ENCODE data around the gene RGS12.

The RGS12 gene

GRCh38 chr4:3337357-3337732 lies 44.5 kb downstream of the RGS12 start:
- no peak overlapping the region for H3K9ac ChIP-seq (ENCODE audit: low read length)
- H2AK5ac ChIP-seq (ENCODE audit: low read length) = no peak overlapping the region
- no peak overlapping the region for H2BK120ac ChIP-seq (ENCODE audit: insufficient read depth, low read length, poor library complexity)
- H3K79me2 ChIP-seq (ENCODE audit: control insufficient read depth, insufficient read depth, low read length, poor library complexity) = no peaks in the 10 kb centered on the region
- H4K12ac ChIP-seq (ENCODE audit: low read depth, low read length) = no peak overlapping the region
- H3K27ac ChIP-seq (ENCODE audit: low read depth, low read length) = no peak overlapping the region
- no peaks in the 10 kb centered on the region for H3K36me3 ChIP-seq (ENCODE audit: control insufficient read depth in 1 of 2, insufficient read depth in 2 of 2, low read length in 2 of 2)
- no peak overlapping the region for H2AFZ ChIP-seq (ENCODE audit: insufficient read depth, low read length, poor library complexity)
- no peak overlapping the region for H2BK5ac ChIP-seq (ENCODE audit: low read depth, low read length, poor library complexity)
- no peaks in the 10 kb centered on the region for H3K9me3 ChIP-seq (ENCODE audit: insufficient read depth, low read depth, low read length)
- H3K4ac ChIP-seq (ENCODE audit: low read depth, low read length) = no peak overlapping the region
- no peak overlapping the region for H2BK12ac ChIP-seq (ENCODE audit: low read length)
- no peaks in the 10 kb centered on the region for H3K79me1 ChIP-seq (ENCODE audit: low read length)
- H3K18ac ChIP-seq (ENCODE audit: low read length) = no peak overlapping the region
- H3K23ac ChIP-seq (ENCODE audit: low read length) = no peak overlapping the region
- H3K27me3 ChIP-seq (ENCODE audit: insufficient read depth, low read length) = no peaks in the 10 kb centered on the region
- no peak overlapping the region for H4K8ac ChIP-seq (ENCODE audit: low read depth, low read length)
- no peak overlapping the region for H3K14ac ChIP-seq (ENCODE audit: low read length)
- H3K4me1 ChIP-seq (ENCODE audit: control insufficient read depth in 1 of 2, insufficient read depth in 2 of 2, low read length in 2 of 2) = no peaks in the 10 kb centered on the region
- no peak overlapping the region for H3K4me2 ChIP-seq (ENCODE audit: low read length)
- no peak overlapping the region for H4K91ac ChIP-seq (ENCODE audit: low read depth, low read length)
- no peak for DNase-seq
- no peak overlapping the region for H3K4me3 ChIP-seq (ENCODE audit: low read depth, low read length)
- WGBS (ENCODE audit: extremely low coverage, insufficient coverage, insufficient read length) = 100% methylated on average over 1 of the region's 6 CpGs

- Histone ChIP-seq H3K23ac (ENCODE audit: low read length) (no peak overlapping the region), H3K9ac (ENCODE audit: low read length) (no peak overlapping the region), H2BK120ac (ENCODE audit: insufficient read depth, low read length, poor library complexity) (no peak overlapping the region), H3K4me2 (ENCODE audit: low read length) (no peak overlapping the region), H4K12ac (ENCODE audit: low read depth, low read length) (no peak overlapping the region), H3K79me2 (ENCODE audit: control insufficient read depth, insufficient read depth, low read length, poor library complexity) (no peaks in the 10 kb centered on the region), H4K91ac (ENCODE audit: low read depth, low read length) (no peak overlapping the region), H3K9me3 (ENCODE audit: insufficient read depth, low read depth, low read length) (no peaks in the 10 kb centered on the region), H3K4ac (ENCODE audit: low read depth, low read length) (no peak overlapping the region), H3K27me3 (ENCODE audit: insufficient read depth, low read length) (no peaks in the 10 kb centered on the region), H3K4me1 (ENCODE audit: control insufficient read depth in 1 of 2, insufficient read depth in 2 of 2, low read length in 2 of 2) (no peaks in the 10 kb centered on the region), H3K14ac (ENCODE audit: low read length) (no peak overlapping the region), H3K79me1 (ENCODE audit: low read length) (no peaks in the 10 kb centered on the region), H3K18ac (ENCODE audit: low read length) (no peak overlapping the region), H2BK12ac (ENCODE audit: low read length) (no peak overlapping the region), H2AK5ac (ENCODE audit: low read length) (no peak overlapping the region), H4K8ac (ENCODE audit: low read depth, low read length) (no peak overlapping the region), H2BK5ac (ENCODE audit: low read depth, low read length, poor library complexity) (no peak overlapping the region), H3K36me3 (ENCODE audit: control insufficient read depth in 1 of 2, insufficient read depth in 2 of 2, low read length in 2 of 2) (no peaks in the 10 kb centered on the region), H3K27ac (ENCODE audit: low read depth, low read length) (no peak overlapping the region), H2AFZ (ENCODE audit: insufficient read depth, low read length, poor library complexity) (no peak overlapping the region), H3K4me3 (ENCODE audit: low read depth, low read length) (no peak overlapping the region)
- no CpG with 5 or more reads among the region's 8 CpGs for WGBS (ENCODE audit: extremely low coverage, insufficient coverage, insufficient read length)
- DNase-seq = no peak
These were observed 45.0 kb downstream of the RGS12 start for GRCh38 chr4:3337811-3338210.

GRCh38 chr4:3338321-3338838 lies 45.6 kb downstream of the RGS12 start:
- Histone ChIP-seq H3K79me1 (ENCODE audit: low read length) (no peaks in the 10 kb centered on the region), H2BK12ac (ENCODE audit: low read length) (no peak overlapping the region), H3K9ac (ENCODE audit: low read length) (no peak overlapping the region), H2BK120ac (ENCODE audit: insufficient read depth, low read length, poor library complexity) (no peak overlapping the region), H3K79me2 (ENCODE audit: control insufficient read depth, insufficient read depth, low read length, poor library complexity) (no peaks in the 10 kb centered on the region), H3K27me3 (ENCODE audit: insufficient read depth, low read length) (no peaks in the 10 kb centered on the region), H3K14ac (ENCODE audit: low read length) (no peak overlapping the region), H4K91ac (ENCODE audit: low read depth, low read length) (no peak overlapping the region), H3K4me1 (ENCODE audit: control insufficient read depth in 1 of 2, insufficient read depth in 2 of 2, low read length in 2 of 2) (no peaks in the 10 kb centered on the region), H3K18ac (ENCODE audit: low read length) (peak overlapping the region; percentile 22), H3K36me3 (ENCODE audit: control insufficient read depth in 1 of 2, insufficient read depth in 2 of 2, low read length in 2 of 2) (peaks cover under 1 to 4% of the 10 kb centered on the region in 2 experiments), H4K12ac (ENCODE audit: low read depth, low read length) (no peak overlapping the region), H3K4me2 (ENCODE audit: low read length) (no peak overlapping the region), H3K4me3 (ENCODE audit: low read depth, low read length) (no peak overlapping the region), H3K9me3 (ENCODE audit: insufficient read depth, low read depth, low read length) (no peaks in the 10 kb centered on the region), H3K27ac (ENCODE audit: low read depth, low read length) (no peak overlapping the region), H2AFZ (ENCODE audit: insufficient read depth, low read length, poor library complexity) (no peak overlapping the region), H2BK5ac (ENCODE audit: low read depth, low read length, poor library complexity) (no peak overlapping the region), H3K23ac (ENCODE audit: low read length) (no peak overlapping the region), H3K4ac (ENCODE audit: low read depth, low read length) (no peak overlapping the region), H2AK5ac (ENCODE audit: low read length) (no peak overlapping the region), H4K8ac (ENCODE audit: low read depth, low read length) (no peak overlapping the region)
- DNase-seq = no peak
- no CpG with 5 or more reads among the region's 13 CpGs for WGBS (ENCODE audit: extremely low coverage, insufficient coverage, insufficient read length)

- Histone ChIP-seq H3K27me3 (ENCODE audit: insufficient read depth, low read length) (no peaks in the 10 kb centered on the region), H2AK5ac (ENCODE audit: low read length) (no peak overlapping the region), H2BK12ac (ENCODE audit: low read length) (no peak overlapping the region), H3K36me3 (ENCODE audit: control insufficient read depth in 1 of 2, insufficient read depth in 2 of 2, low read length in 2 of 2) (peaks cover 3 to 8% of the 10 kb centered on the region in 2 experiments), H2AFZ (ENCODE audit: insufficient read depth, low read length, poor library complexity) (no peak overlapping the region), H3K27ac (ENCODE audit: low read depth, low read length) (no peak overlapping the region), H3K23ac (ENCODE audit: low read length) (no peak overlapping the region), H3K4me1 (ENCODE audit: control insufficient read depth in 1 of 2, insufficient read depth in 2 of 2, low read length in 2 of 2) (no peaks in the 10 kb centered on the region), H4K8ac (ENCODE audit: low read depth, low read length) (no peak overlapping the region), H3K9me3 (ENCODE audit: insufficient read depth, low read depth, low read length) (no peaks in the 10 kb centered on the region), H3K4ac (ENCODE audit: low read depth, low read length) (no peak overlapping the region), H3K18ac (ENCODE audit: low read length) (no peak overlapping the region), H3K79me2 (ENCODE audit: control insufficient read depth, insufficient read depth, low read length, poor library complexity) (no peaks in the 10 kb centered on the region), H3K4me2 (ENCODE audit: low read length) (no peak overlapping the region), H2BK120ac (ENCODE audit: insufficient read depth, low read length, poor library complexity) (no peak overlapping the region), H3K14ac (ENCODE audit: low read length) (no peak overlapping the region), H4K12ac (ENCODE audit: low read depth, low read length) (no peak overlapping the region), H4K91ac (ENCODE audit: low read depth, low read length) (no peak overlapping the region), H3K79me1 (ENCODE audit: low read length) (no peaks in the 10 kb centered on the region), H2BK5ac (ENCODE audit: low read depth, low read length, poor library complexity) (no peak overlapping the region), H3K4me3 (ENCODE audit: low read depth, low read length) (no peak overlapping the region), H3K9ac (ENCODE audit: low read length) (no peak overlapping the region)
- no CpG with 5 or more reads among the region's 10 CpGs for WGBS (ENCODE audit: extremely low coverage, insufficient coverage, insufficient read length)
- DNase-seq = no peak
These were observed 46.2 kb downstream of the RGS12 start for GRCh38 chr4:3338976-3339531.

Data from trophoblast cell (in vitro differentiated cells and primary cell).